Measurements from ENCODE around the gene AFG3L2. TPM values are rescaled to one million over a fixed set of nuclear protein-coding genes. Genes with fewer than 3 reads are reported as not detected.

The AFG3L2 gene
- 21.0 TPM for polyA plus RNA-seq (2013, experiment 1 of 2)
- 20.1 TPM for polyA plus RNA-seq (2013, experiment 2 of 2)

DNA sequence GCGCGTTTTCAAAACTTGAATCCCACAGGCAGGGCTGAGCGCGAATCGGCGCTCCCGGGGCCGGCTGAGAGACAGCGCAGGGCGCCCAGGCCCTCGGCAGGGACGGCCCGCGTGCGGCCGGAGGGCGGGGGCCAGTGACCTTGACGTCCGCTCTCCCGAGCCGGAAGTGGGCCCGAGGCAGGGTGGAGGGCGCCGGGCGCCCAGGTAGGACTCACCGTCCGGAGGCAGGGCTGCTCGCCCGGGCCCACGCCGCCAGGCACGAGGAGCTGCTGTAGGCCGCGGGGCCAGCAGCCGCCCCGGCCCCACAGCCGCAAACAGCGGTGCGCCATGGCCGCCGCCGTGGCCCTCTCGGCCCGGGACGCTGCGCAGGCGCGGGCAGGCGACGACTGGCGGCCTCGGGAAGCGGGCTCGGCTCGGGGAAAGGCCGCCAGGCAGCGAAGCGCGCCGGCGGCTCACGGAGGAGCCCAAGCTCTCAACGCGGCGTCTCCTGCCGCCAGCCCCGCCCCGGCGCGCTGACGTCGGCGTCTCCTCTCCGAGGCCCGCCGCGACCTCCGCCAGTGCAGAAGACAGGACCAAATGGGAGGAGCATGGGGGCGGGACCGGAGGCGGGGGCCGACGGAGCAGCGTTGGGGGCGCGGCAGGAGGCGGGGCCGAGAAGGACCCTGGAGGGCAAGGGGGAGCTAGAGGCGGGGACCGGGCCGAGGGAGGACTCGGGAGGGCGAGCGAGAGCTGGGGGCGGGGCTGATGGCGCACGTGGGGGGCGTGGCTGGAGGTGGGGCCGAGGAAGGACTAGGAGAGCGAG, at the start of gene AFG3L2:
TSS of gene AFG3L2 (minus strand) at position 474 of the 802 bp plus-strand sequence. CDS start at position 329, 145 bp downstream.
- H4K91ac ChIP-seq (ENCODE audit: low read depth, low read length, poor library complexity), result no peak within 1 kb of the TSS
- H3K4me2 ChIP-seq (ENCODE audit: insufficient read depth, low read length, poor library complexity, severe bottlenecking), result peak within 1 kb of the TSS; percentile 74
- peaks cover 4% of the 10 kb centered on the region for H3K79me1 ChIP-seq (ENCODE audit: low read depth, low read length)
- H4K8ac ChIP-seq (ENCODE audit: low read depth, low read length), result no peak within 1 kb of the TSS
- peak within 1 kb of the TSS; percentile 82 for H3K23ac ChIP-seq (ENCODE audit: low read depth, low read length, poor library complexity)
- peak within 1 kb of the TSS; percentile 92 for H2AFZ ChIP-seq (ENCODE audit: low read length)
- peak within 1 kb of the TSS; percentile 98 for H3K18ac ChIP-seq (ENCODE audit: low read length)
- H3K9ac ChIP-seq (ENCODE audit: low read depth, low read length, poor library complexity), result peak within 1 kb of the TSS; percentile 92
- no peak within 1 kb of the TSS for H2BK120ac ChIP-seq (ENCODE audit: low read depth, low read length)
- no peaks in the 10 kb centered on the region for H3K27me3 ChIP-seq (ENCODE audit: control insufficient read depth in 3 of 3, insufficient read depth in 3 of 3, low read depth in 1 of 3, low read length in 3 of 3)
- peaks cover 0 to 18% of the 10 kb centered on the region in 2 donors for H3K36me3 ChIP-seq (replicated peaks in 1 of 2; ENCODE audit: control insufficient read depth in 2 of 2, insufficient read depth in 2 of 2, low read length in 2 of 2)
- H2BK5ac ChIP-seq (ENCODE audit: low read length), result no peak within 1 kb of the TSS
- peaks cover 0 to 5% of the 10 kb centered on the region in 2 donors for H3K9me3 ChIP-seq (replicated peaks in 1 of 2; ENCODE audit: control insufficient read depth in 2 of 2, insufficient read depth in 1 of 2, low read depth in 1 of 2, low read length in 2 of 2)
- peak within 1 kb of the TSS; percentile 75 to 100 for H3K4me3 ChIP-seq (ENCODE audit: low read length in 2 of 2)
- H2BK12ac ChIP-seq (ENCODE audit: low read length), result no peak within 1 kb of the TSS
- H2AK5ac ChIP-seq (ENCODE audit: low read depth, low read length), result peak within 1 kb of the TSS; percentile 0
- H3K27ac ChIP-seq (replicated peaks; ENCODE audit: low read length), result peak within 1 kb of the TSS; percentile 97
- WGBS, 2 donors (ENCODE audit: extremely low coverage in 2 of 2, insufficient read length in 2 of 2, insufficient replicate concordance in 1 of 2), result no CpG with 5 or more reads among the region's 100 CpGs
- H3K4ac ChIP-seq (ENCODE audit: low read length), result no peak within 1 kb of the TSS
- DNase-seq (ENCODE audit: low spot score), result peak; percentile 99
- peaks cover 2 to 3% of the 10 kb centered on the region in 2 donors for H3K4me1 ChIP-seq (ENCODE audit: control insufficient read depth in 2 of 2, insufficient read depth in 1 of 2, low read depth in 1 of 2, low read length in 2 of 2)
- peak within 1 kb of the TSS; percentile 93 for H2BK15ac ChIP-seq (ENCODE audit: low read length)
- H3K14ac ChIP-seq (ENCODE audit: low read length), result no peak within 1 kb of the TSS

DNA sequence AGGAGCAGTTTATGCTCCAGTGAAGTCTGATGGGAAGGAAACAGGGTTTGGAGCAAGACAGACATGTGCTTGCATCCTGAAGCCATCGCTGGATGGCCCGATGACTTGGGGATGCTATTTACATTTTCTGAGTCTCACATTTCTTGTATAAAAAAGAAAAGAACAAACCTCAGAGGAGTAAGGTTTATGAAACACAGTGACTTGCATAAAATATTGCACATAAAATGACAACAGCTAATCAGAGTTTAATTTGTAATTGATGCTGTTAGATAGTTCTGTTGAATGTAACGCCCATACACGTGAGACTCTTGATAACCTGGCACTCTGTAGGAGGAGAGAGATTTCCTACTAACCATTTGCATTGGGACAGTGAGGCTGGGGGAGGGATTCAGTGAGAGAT, 47.2 kb upstream of the AFG3L2 start:
- H3K9me3 ChIP-seq (replicated peaks in 1 of 2; ENCODE audit: control insufficient read depth in 2 of 2, insufficient read depth in 1 of 2, low read depth in 1 of 2, low read length in 2 of 2), result peaks cover 2 to 16% of the 10 kb centered on the region in 2 donors
- no peak overlapping the region for H2AFZ ChIP-seq (ENCODE audit: low read length)
- H3K4me1 ChIP-seq (ENCODE audit: control insufficient read depth in 2 of 2, insufficient read depth in 1 of 2, low read depth in 1 of 2, low read length in 2 of 2), result peaks cover 0 to 4% of the 10 kb centered on the region in 2 donors
- no peak overlapping the region for H3K9ac ChIP-seq (ENCODE audit: low read depth, low read length, poor library complexity)
- peaks cover 26 to 30% of the 10 kb centered on the region in 2 donors for H3K36me3 ChIP-seq (replicated peaks in 1 of 2; ENCODE audit: control insufficient read depth in 2 of 2, insufficient read depth in 2 of 2, low read length in 2 of 2)
- no peak overlapping the region for H3K18ac ChIP-seq (ENCODE audit: low read length)
- H2BK12ac ChIP-seq (ENCODE audit: low read length), result no peak overlapping the region
- no peak overlapping the region for H3K4ac ChIP-seq (ENCODE audit: low read length)
- H4K8ac ChIP-seq (ENCODE audit: low read depth, low read length), result no peak overlapping the region
- H2BK15ac ChIP-seq (ENCODE audit: low read length), result no peak overlapping the region
- no peak for DNase-seq (ENCODE audit: low spot score)
- H3K27ac ChIP-seq (replicated peaks; ENCODE audit: low read length), result no peak overlapping the region
- no peak overlapping the region for H2AK5ac ChIP-seq (ENCODE audit: low read depth, low read length)
- no peaks in the 10 kb centered on the region for H3K79me1 ChIP-seq (ENCODE audit: low read depth, low read length)
- H3K4me3 ChIP-seq (ENCODE audit: low read length in 2 of 2), result no peak overlapping the region
- no peak overlapping the region for H3K23ac ChIP-seq (ENCODE audit: low read depth, low read length, poor library complexity)
- no peak overlapping the region for H4K91ac ChIP-seq (ENCODE audit: low read depth, low read length, poor library complexity)
- no peak overlapping the region for H2BK5ac ChIP-seq (ENCODE audit: low read length)
- no peak overlapping the region for H3K4me2 ChIP-seq (ENCODE audit: insufficient read depth, low read length, poor library complexity, severe bottlenecking)
- no peak overlapping the region for H3K14ac ChIP-seq (ENCODE audit: low read length)
- H2BK120ac ChIP-seq (ENCODE audit: low read depth, low read length), result no peak overlapping the region
- WGBS, 2 donors (ENCODE audit: extremely low coverage in 2 of 2, insufficient read length in 2 of 2, insufficient replicate concordance in 1 of 2), result no CpG with 5 or more reads among the region's 4 CpGs
- no peaks in the 10 kb centered on the region for H3K27me3 ChIP-seq (ENCODE audit: control insufficient read depth in 3 of 3, insufficient read depth in 3 of 3, low read depth in 1 of 3, low read length in 3 of 3)

DNA sequence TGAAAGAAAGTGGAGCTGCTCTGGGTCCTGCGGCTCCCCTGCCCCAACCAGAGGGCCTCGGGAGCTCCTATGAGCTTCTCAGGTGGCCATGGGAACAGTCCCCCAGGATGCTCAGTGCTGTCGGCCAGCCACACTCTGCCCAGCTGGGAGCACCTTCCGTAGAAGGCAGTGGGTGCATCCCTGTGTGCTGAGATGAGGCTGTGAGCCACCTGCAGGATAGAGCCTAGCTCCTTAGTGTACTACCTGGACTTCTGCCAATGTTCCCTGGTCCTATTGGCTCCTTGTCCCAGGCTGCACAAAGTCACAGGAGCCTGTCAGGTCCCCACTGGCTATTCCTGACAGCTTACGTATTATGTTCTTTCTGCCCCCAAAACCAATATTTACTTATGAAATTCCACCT, 46.8 kb upstream of the AFG3L2 start:
- H2BK15ac ChIP-seq (ENCODE audit: low read length), result no peak overlapping the region
- no peak overlapping the region for H2BK5ac ChIP-seq (ENCODE audit: low read length)

DNA sequence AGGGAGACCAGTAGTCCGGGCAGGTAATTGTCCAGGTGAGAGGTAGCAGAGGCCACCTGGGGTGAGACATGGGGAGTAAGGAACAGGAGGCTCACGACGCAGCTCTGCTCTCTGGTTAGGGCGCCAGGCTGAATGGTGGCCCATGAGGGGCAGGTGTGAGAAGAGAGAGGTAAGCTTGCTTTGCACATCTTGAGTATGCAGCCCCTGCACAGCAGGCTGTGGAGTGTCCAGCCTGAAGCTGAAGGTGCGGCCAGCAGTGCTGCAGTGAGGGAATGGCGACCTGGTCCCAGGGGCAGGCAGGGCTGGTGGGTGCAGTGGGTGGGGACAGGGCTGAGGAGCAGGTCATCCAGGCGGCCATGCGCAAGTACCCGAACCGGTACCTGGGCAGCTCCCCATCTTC, 46.4 kb upstream of the AFG3L2 start:
- Histone ChIP-seq H2AK5ac (ENCODE audit: low read depth, low read length) (peak overlapping the region; percentile 74), H3K27me3 (ENCODE audit: control insufficient read depth in 3 of 3, insufficient read depth in 3 of 3, low read depth in 1 of 3, low read length in 3 of 3) (no peaks in the 10 kb centered on the region), H4K8ac (ENCODE audit: low read depth, low read length) (no peak overlapping the region), H3K4me3 (ENCODE audit: low read length in 2 of 2) (no peak overlapping the region), H3K27ac (replicated peaks; ENCODE audit: low read length) (no peak overlapping the region), H3K36me3 (replicated peaks in 1 of 2; ENCODE audit: control insufficient read depth in 2 of 2, insufficient read depth in 2 of 2, low read length in 2 of 2) (peaks cover 21 to 25% of the 10 kb centered on the region in 2 donors), H3K23ac (ENCODE audit: low read depth, low read length, poor library complexity) (peak overlapping the region; percentile 60), H3K9ac (ENCODE audit: low read depth, low read length, poor library complexity) (peak overlapping the region; percentile 30), H3K18ac (ENCODE audit: low read length) (no peak overlapping the region), H2BK12ac (ENCODE audit: low read length) (no peak overlapping the region), H4K91ac (ENCODE audit: low read depth, low read length, poor library complexity) (no peak overlapping the region), H3K4me2 (ENCODE audit: insufficient read depth, low read length, poor library complexity, severe bottlenecking) (no peak overlapping the region), H3K4ac (ENCODE audit: low read length) (no peak overlapping the region), H2BK15ac (ENCODE audit: low read length) (no peak overlapping the region), H2BK5ac (ENCODE audit: low read length) (no peak overlapping the region), H2BK120ac (ENCODE audit: low read depth, low read length) (no peak overlapping the region), H3K4me1 (ENCODE audit: control insufficient read depth in 2 of 2, insufficient read depth in 1 of 2, low read depth in 1 of 2, low read length in 2 of 2) (peaks cover 0 to 4% of the 10 kb centered on the region in 2 donors), H3K14ac (ENCODE audit: low read length) (no peak overlapping the region), H3K79me1 (ENCODE audit: low read depth, low read length) (no peaks in the 10 kb centered on the region), H3K9me3 (replicated peaks in 1 of 2; ENCODE audit: control insufficient read depth in 2 of 2, insufficient read depth in 1 of 2, low read depth in 1 of 2, low read length in 2 of 2) (peaks cover 2 to 16% of the 10 kb centered on the region in 2 donors), H2AFZ (ENCODE audit: low read length) (no peak overlapping the region)
- WGBS, 2 donors (ENCODE audit: extremely low coverage in 2 of 2, insufficient read length in 2 of 2, insufficient replicate concordance in 1 of 2), result no CpG with 5 or more reads among the region's 10 CpGs
- no peak for DNase-seq (ENCODE audit: low spot score)

More for the DNA sequence above, 46.8 kb upstream of the AFG3L2 start:
- H3K27me3 ChIP-seq (ENCODE audit: control insufficient read depth in 3 of 3, insufficient read depth in 3 of 3, low read depth in 1 of 3, low read length in 3 of 3), result no peaks in the 10 kb centered on the region
- no peak overlapping the region for H3K4me2 ChIP-seq (ENCODE audit: insufficient read depth, low read length, poor library complexity, severe bottlenecking)
- H4K8ac ChIP-seq (ENCODE audit: low read depth, low read length), result no peak overlapping the region
- no peak overlapping the region for H3K9ac ChIP-seq (ENCODE audit: low read depth, low read length, poor library complexity)
- H3K79me1 ChIP-seq (ENCODE audit: low read depth, low read length), result no peaks in the 10 kb centered on the region
- H3K14ac ChIP-seq (ENCODE audit: low read length), result no peak overlapping the region
- no peak overlapping the region for H3K4ac ChIP-seq (ENCODE audit: low read length)
- H3K18ac ChIP-seq (ENCODE audit: low read length), result no peak overlapping the region
- WGBS, 2 donors (ENCODE audit: extremely low coverage in 2 of 2, insufficient read length in 2 of 2, insufficient replicate concordance in 1 of 2), result no CpG with 5 or more reads among the region's 5 CpGs
- H4K91ac ChIP-seq (ENCODE audit: low read depth, low read length, poor library complexity), result no peak overlapping the region
- no peak for DNase-seq (ENCODE audit: low spot score)
- H3K36me3 ChIP-seq (replicated peaks in 1 of 2; ENCODE audit: control insufficient read depth in 2 of 2, insufficient read depth in 2 of 2, low read length in 2 of 2), result peaks cover 22 to 26% of the 10 kb centered on the region in 2 donors
- H3K4me3 ChIP-seq (ENCODE audit: low read length in 2 of 2), result no peak overlapping the region
- H3K9me3 ChIP-seq (replicated peaks in 1 of 2; ENCODE audit: control insufficient read depth in 2 of 2, insufficient read depth in 1 of 2, low read depth in 1 of 2, low read length in 2 of 2), result peaks cover 2 to 16% of the 10 kb centered on the region in 2 donors
- H2BK120ac ChIP-seq (ENCODE audit: low read depth, low read length), result no peak overlapping the region
- H3K4me1 ChIP-seq (ENCODE audit: control insufficient read depth in 2 of 2, insufficient read depth in 1 of 2, low read depth in 1 of 2, low read length in 2 of 2), result peaks cover 0 to 4% of the 10 kb centered on the region in 2 donors
- no peak overlapping the region for H2AK5ac ChIP-seq (ENCODE audit: low read depth, low read length)
- H2AFZ ChIP-seq (ENCODE audit: low read length), result no peak overlapping the region
- no peak overlapping the region for H3K27ac ChIP-seq (replicated peaks; ENCODE audit: low read length)
- no peak overlapping the region for H3K23ac ChIP-seq (ENCODE audit: low read depth, low read length, poor library complexity)
- H2BK12ac ChIP-seq (ENCODE audit: low read length), result no peak overlapping the region

Data from neuronal stem cell (in vitro differentiated cells).